G401.6 (cell line): ENCODE results near the gene ZSCAN5B.
"Not testable (repeated sequence)": the region's sequence is repeated elsewhere in the genome, so short reads cannot be mapped to it uniquely, and the experiment has no call there.

Source experiments
- FAIRE-seq: peaks from 2 replicates; lab custom pipeline; 2012; peaks lifted over from hg19 to GRCh38; lab: Jason Lieb, UNC

Gene ZSCAN5B, protein sequence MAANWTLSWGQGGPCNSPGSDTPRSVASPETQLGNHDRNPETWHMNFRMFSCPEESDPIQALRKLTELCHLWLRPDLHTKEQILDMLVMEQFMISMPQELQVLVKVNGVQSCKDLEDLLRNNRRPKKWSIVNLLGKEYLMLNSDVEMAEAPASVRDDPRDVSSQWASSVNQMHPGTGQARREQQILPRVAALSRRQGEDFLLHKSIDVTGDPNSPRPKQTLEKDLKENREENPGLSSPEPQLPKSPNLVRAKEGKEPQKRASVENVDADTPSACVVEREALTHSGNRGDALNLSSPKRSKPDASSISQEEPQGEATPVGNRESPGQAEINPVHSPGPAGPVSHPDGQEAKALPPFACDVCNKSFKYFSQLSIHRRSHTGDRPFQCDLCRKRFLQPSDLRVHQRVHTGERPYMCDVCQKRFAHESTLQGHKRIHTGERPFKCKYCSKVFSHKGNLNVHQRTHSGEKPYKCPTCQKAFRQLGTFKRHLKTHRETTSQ

DNA sequence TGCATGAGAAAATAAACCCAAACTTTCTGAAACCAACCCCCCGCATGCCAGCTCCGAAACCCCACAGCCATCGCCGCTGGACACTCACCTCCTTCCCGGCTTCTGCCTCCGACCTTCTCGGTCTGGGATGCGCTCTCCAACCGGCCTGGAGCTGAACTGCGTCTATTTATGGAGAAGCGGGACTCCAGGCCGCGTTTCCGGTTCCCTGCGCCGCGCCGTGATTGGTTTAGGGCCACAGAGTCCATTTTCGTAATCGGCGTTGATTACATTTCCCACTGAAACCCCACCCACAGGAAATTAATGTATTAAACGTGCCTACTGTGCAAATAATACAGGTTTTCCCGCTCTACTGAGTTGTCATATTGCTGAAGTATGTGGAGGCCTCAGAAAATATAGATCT, at the start of gene ZSCAN5B:
Gene ZSCAN5B (minus strand): TSS at position 138 of the 400 bp plus-strand sequence. CDS start 4,731 bp downstream, outside the sequence.
- FAIRE-seq = not testable (repeated sequence)

DNA sequence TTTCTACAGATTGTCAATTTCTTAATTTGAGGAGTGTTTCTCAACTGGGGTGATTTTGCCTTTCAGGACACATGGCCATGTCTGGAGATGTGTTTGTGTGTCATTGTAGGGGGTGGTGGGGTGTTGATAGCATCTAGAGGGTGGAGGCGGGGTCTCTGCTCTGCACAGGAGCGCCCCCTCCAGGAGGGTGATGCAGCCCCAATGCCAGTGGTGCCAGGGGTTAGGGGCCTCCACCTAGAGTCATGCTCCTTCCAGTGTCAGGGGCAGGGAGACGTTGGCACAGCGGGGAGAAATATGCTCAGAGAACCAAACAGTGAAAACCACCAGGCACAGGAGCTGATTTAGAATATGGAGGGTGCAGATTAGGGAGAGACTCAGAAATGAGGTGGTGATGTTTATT, 48.2 kb upstream of the ZSCAN5B start:
- FAIRE-seq = not testable (repeated sequence)

DNA sequence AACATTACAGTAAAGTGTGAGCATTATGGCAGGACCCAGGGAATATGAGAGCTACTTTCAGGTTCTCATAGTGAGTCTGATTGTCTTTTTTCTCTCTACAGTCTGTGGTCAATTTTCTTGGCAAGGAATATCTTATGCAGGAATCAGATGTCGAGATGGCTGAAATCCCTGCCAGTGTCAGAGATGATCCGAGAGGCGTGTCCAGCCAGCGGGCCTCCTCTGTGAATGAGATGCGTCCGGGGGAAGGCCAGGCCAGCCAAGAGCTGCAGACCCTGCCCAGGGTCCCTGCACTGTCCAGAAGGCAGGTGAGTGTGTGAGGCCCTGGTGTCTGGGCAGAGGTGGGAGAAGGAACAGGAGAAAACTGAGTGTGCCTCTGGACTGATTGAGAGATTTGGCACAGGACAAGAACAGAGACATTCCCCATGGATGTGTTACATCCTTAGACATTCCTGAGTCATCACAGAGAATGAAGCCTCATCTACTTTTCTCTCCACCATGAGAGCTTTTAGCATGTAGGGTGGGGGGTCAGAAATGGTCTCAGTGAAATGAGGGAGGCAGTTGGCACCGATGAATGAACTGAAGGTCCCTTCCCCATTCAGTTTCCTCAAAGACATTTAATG, 47.6 kb upstream of the ZSCAN5B start:
- no peak for FAIRE-seq

DNA sequence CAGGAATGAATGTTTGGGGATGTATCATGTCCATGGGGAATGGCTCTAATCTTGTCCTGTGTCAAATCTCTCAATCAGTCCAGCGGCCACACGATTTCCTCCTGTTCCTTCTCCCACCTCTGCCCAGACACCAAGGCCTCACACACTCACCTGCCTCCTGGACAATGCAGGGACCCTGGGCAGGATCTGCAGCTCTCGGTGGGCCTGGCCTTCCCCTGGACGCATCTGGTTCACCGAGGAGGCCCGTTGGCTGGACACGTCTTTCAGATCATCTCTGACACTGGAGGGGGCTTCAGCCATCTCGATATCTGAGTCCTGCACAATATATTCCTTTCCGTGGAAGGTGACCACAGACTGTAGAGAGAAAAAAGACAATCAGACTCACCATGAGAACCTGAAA, 25.9 kb upstream of the ZSCAN5B start:
- FAIRE-seq = no peak

DNA sequence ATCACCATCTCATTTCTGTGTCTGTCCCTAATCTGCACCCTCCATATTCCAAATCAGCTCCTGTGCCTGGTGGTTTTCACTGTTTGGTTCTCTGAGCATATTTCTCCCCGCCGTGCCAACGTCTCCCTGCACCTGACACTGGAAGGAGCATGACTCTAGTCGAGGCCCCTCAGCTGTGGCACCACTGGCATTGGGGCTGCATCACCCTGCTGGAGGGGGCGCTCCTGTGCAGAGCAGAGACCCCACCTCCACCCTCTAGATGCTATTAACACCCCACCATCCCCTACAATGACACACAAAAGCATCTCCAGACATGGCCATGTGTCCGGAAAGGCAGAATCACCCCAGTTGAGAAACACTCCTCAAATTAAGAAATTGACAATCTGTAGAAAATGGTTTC, 25.3 kb upstream of the ZSCAN5B start:
- FAIRE-seq = no peak

DNA sequence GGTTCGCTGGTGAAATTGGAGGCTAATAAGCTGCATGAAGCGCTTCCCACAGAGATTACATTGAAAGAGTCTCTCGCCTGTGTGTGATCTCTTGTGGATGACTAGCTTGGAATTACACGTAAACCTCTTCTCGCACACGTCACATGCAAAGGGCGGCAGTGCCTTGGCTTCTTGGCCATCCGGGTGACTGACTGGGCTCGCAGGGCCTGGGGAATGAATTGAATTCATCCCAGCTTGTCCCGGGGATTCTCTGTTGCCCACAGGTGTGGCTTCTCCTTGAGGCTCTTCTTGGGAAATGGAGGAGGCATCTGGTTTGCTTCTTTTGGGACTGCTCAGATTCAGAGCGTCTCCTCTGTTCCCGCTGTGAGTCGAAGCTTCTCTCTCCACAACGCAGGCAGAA, 24.3 kb upstream of the ZSCAN5B start:
- no peak for FAIRE-seq

DNA sequence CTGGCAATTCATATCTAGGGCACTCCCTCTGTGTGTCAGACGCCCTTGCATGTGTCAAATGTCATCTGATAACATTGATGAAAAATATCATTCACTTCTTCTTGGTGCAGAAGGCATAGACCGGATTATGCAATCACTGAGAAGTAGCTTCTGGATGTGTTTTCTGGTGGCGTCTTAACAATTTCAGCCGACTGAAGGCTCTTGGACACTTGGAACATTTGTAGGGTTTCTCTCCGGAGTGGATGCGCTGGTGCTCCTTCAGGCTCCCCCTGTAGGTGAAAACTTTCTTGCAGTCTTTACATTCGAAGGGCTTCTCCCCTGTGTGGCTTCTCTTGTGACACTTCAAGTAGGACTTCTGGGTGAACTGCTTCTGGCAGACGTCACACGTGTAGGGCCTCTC, 23.9 kb upstream of the ZSCAN5B start:
- FAIRE-seq = peak; percentile 83

DNA sequence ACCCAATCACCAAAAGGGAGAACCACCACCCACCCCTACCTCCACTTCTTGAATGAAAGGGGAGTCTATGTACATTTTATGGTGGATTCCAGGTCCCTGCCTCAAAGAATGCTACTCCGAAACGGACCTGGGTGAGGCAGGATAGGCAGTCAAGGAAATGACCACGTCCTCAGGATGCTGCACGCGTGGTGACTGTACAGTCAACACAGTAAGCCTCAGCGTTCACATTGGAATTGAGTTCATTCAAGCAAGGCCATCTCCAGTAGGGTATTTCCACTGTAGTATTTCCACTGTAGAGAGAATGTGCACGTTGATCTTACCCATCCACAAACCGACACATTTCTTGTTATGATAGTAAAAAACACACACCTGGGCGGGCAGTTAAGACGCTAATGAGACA, 21.4 kb upstream of the ZSCAN5B start:
- no peak for FAIRE-seq

DNA sequence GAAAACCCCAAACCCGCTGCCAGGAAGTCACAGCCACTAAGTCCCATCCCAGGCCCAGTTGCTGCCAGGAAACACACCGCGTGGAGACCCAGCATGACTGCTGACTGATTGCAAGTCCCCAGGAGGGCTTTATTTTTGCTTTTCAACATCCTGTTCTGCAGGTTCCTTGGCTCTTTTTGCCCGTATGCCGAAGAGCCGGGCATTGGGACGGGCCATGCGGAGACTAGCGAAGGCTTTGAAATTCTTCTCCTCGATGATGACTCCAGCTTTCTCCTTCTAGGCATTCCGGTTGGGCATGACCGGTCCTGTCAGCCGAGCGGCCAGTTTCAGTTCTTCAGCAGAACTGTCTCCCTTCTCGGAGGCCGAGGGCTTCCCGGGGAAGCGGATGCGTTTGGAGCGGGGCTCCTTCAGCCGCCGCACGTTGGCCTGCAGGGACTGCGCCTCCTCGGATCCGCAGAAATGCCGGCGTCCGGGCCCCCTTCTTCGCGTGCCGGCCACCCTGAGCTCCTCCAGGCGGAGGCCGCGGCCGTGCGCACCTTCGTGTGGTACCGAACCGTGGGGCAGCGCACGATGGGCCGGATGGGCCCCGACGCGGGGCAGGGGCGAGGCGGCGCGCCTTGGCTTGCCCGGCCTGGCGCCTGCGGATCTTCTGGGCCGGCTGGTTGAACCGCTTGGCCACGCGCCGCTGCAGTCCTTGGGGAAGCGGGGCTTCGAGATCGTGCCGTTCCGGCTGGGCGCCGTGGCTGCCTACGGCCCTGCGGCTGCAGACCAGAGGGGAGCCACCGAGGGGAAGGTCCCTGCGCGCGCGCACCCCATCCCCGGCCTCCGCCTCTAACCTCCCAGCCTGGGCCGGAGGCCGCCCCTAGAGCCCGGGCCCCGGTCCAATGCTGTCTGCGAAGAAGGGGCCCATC, 19.7 kb upstream of the ZSCAN5B start:
- FAIRE-seq = no peak

DNA sequence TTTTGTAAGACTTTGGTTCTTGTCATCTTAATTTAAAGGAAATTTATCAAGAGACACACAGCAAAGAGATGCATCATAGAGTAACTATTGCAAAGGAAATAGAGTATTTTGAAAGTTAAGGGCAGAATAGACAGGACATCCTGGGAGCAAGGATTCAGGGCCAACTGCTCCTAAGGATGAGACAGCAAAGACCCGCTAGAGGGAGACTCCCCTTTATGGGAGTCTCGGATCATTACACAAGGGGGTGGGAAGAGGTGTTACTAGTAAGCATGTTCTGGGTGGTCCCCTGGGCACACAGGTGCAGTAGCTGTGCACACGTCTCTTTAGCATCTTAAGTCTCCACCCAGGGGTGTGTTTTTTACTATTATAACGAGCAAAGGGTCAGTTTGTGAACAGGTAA, 14.1 kb upstream of the ZSCAN5B start:
- FAIRE-seq = no peak

DNA sequence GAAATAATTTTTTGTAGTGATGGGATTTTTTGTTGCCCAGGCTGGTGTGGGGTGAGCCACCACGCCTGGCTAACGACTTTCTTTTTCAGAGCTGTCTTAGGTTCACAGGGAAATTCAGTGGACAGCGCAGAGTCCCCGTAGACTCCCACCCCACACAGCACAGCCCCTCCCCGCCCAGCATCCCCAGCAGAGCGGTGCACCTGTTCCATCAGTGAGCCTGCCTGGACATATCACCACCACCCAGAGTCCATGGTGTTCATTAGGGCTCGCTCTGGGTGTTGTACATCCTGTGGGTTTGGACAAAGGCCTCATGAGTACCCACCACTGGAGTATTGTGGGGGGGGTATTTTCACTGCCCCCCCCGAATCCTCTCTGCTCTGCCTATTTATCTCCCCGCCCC, 12.5 kb upstream of the ZSCAN5B start:
- not testable (repeated sequence) for FAIRE-seq

DNA sequence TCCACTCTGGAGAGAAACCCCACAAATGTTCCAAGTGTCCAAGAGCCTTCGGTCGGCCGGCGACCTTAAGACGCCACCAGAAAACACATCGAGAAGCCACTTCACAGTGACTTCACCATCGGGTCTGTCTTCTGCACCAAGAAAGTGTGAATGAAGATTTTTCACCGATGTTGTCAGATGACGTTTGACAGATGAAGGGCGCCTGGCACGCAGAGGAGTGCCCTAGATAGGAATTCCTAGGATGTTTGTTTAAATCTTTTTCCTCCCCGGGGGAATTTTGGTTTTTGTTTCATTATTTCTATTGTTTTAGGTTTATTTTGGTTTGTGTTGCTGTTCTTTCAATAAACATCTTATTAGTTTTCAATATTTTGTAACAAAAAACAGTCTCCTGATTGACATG, 11.5 kb upstream of the ZSCAN5B start:
- FAIRE-seq = no peak

DNA sequence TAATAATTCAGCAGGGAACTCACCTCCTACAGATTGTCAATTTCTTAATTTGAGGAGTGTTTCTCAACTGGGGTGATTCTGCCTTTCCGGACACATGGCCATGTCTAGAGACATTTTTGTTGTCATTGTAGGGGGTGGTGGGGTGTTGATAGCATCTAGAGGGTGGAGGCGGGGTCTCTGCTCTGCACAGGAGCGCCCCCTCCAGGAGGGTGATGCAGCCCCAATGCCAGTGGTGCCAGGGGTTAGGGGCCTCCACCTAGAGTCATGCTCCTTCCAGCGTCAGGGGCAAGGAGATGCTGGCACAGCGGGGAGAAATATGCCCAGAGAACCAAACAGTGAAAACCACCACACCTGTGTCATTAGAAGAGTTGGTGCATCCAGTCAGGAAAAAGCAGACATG, 10.0 kb upstream of the ZSCAN5B start:
- not testable (repeated sequence) for FAIRE-seq

DNA sequence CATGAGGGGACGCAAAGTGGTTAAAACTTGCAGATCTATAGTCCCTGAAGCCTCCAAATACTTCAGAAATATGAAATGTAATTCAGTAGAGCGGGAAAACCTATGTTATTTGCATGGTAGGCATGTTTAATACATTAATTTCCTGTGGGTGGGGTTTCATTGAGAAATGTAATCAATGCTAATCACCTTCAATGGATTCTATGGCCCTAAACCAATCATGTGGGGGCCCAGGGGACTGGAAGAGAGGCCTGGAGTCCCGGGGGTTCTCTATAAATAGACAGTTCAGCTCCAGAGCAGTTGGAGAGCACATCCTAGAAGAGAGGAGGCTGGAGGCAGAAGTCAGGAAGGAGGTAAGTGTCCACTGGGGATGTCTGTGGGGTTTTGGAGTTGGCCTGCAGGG, 4.4 kb upstream of the ZSCAN5B start, which contains the start of gene ZSCAN5C:
Gene ZSCAN5C (plus strand): TSS at position 301 of the 400 bp plus-strand sequence. CDS start 3,641 bp downstream, outside the sequence.
- no peak for FAIRE-seq

DNA sequence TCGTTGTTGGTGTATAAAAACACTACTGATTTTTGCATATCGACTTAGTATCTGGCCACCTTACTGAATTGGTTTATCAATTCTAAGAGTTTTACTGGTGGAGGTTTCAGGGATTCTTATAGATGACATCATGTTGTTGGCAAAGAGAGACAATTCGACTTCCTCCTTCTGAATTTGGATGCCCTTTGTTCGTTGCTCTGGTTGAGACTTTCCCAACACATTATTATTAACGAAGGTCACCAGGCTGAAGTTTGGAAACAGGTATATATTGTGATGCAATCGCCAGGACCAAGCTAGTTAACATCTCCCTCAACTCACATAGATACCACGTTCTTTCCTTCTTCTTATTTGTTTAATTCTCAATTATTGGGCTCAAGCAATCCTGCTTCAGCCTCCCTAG, 2.1 kb upstream of the ZSCAN5B start:
- no peak for FAIRE-seq

DNA sequence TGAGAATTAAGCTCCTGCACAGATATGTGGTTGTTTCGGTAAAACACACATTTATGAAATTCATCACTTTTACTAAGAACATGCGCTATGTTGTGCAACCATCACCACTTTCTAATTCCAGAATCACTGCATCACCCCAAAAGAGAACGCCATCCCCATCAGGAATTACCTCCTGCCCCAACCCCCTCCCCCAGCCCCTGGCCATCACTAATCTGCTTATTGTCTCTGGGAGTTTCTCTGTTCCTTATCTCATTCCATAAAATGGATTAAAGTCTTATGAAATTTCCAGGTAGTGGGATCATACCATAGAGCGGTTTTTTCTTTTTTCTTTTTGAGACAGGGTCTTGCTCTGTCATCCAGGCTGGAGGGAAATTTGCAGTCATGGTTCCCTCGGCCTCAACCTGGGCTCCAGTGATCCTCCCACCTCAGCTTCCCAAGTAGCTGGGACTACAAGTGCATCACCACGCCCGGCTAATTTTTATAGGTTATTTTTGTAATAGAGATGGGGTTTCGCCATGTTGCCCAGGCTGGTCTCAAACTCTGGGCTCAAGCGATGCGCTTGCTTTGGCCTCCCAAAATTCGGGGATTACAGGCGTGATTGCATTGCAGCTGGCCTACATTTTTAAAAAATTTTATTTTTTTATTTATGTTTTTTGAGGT, 3.5 kb downstream of the ZSCAN5B start:
- no peak for FAIRE-seq

DNA sequence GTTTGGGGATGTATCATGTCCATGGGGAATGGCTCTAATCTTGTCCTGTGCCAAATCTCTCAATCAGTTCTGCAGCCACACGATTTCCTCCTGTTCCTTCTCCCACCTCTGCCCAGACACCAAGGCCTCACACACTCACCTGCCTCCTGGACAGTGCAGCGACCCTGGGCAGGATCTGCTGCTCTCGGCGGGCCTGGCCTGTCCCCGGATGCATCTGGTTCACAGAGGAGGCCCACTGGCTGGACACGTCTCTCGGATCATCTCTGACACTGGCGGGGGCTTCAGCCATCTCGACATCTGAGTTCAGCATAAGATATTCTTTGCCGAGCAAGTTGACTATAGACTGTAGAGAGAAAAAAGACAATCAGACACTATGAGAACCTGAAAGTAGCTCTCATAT, 5.9 kb downstream of the ZSCAN5B start:
- FAIRE-seq = no peak

DNA sequence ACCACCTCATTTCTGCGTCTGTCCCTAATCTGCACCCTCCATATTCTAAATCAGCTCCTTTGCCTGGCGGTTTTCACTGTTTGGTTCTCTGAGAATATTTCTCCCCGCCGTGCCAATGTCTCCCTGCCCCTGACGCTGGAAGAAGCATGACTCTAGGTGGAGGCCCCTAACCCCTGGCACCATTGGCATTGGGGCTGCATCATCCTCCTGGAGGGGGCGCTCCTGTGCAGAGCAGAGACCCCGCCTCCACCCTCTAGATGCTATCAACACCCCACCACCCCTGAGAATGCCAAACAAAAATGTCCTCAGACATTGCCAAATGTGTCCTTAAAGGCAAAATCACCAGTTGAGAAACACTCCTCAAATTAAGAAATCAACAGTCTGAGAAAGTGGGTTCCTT, 6.5 kb downstream of the ZSCAN5B start:
- FAIRE-seq = no peak

DNA sequence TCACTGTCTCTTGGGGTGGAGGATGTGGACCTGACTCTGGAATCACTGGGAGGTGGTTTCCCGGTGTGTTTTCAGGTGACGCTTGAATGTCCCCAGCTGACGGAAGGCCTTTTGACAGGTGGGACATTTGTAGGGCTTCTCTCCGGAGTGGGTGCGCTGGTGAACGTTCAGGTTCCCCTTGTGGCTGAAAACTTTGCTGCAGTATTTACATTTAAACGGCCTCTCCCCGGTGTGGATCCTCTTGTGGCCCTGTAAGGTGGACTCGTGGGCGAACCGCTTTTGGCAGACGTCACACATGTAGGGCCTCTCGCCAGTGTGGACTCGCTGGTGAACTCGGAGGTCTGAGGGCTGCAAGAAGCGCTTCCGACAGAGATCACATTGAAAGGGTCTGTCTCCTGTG, 7.8 kb downstream of the ZSCAN5B start:
- no peak for FAIRE-seq

DNA sequence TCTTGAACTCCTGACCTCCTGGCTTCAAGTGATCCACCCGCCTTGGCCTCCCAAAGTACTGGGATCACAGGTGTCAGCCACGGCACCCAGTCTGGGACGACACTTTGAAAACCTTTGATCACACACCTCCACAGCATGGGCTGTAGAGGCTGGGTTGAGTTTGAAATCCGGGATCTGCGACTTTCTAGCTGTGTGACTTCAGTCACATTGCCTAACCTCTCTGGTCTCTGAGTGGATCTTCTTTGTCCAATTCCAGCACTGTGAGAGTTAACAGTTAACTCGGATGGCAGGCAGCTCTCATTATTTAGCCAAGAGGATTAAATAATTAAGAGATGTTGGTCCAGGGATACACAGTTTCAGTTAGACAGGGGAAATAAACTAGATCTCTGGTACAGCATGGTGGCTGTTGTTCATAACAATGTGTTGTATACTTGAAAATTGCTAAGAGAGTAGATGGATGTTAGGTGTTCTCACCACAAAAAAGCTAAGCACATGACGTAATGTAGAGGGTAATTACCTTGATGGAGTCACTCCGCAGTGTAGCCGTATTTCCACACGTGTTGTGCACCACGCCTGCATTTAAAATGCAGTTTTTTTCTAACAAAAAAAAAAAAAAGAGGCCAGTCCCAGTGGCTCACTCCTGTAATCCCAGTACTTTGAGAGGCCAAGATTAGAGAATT, 19.9 kb downstream of the ZSCAN5B start:
- FAIRE-seq = no peak

DNA sequence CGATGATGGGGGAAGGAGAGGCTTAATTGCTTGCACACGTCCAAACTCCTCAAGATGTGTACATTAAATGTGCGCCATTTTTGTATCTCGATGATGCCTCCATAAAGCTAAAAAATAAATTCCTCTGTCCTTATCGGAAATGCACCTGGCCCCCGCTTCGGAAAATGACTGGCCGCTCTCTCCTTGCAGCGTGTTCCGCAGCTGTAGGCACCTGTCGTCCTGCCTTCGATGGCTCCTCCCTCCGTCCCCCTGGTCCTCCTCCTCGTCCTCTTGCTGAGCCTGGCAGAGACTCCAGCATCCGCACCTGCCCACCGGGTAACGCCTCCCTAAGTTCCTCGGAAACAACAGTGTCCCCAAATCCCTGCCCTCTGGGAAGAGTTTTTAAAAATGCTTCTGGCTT, 20.7 kb downstream of the ZSCAN5B start:
- FAIRE-seq = no peak
